Gastrocnemius medialis (tissue), 4 donors: Measurements from ENCODE around the gene DHRS3. TPM values are rescaled to one million over a fixed set of nuclear protein-coding genes. Genes with fewer than 3 reads are reported as not detected.

ENCODE experiments used
- ATAC-seq, 2 donors: fragments of 150-250 bp; one replicate each; pipeline ENCODE4 v1.9.1; 2016
- DNase-seq, 2 donors: peaks; one replicate each; pipeline ENCODE4 v3.0.0-alpha.2; 2019
- H3K27ac ChIP-seq, 4 donors: fragments of 200-600 bp; sonication (generic); 1 replicate in 1 of 4; 2 replicates in 3 of 4; pipeline ENCODE4 v1.5.1; 2016 to 2018; ENCODE audit warnings: mild to moderate bottlenecking in 2 of 4, moderate library complexity in 1 of 4
- H3K27me3 ChIP-seq, 3 donors: fragments of 200-600 bp; sonication (generic) in 2 of 3; 1 replicate in 1 of 3; 2 replicates in 2 of 3; pipeline versions ENCODE4 v1.5.1 to v1.6.0; 2016 to 2019; ENCODE audit warnings: mild to moderate bottlenecking in 1 of 3, moderate library complexity in 1 of 3
- H3K36me3 ChIP-seq, 2 donors: fragments of 200-600 bp; sonication (generic) in 1 of 2; one replicate each; pipeline ENCODE4 v1.5.1; 2017 to 2018
- H3K4me1 ChIP-seq, 2 donors: fragments of 200-600 bp; sonication (generic) in 1 of 2; one replicate each; pipeline ENCODE4 v1.5.1; 2016 to 2017; ENCODE audit warnings: mild to moderate bottlenecking in 2 of 2
- H3K4me3 ChIP-seq, 4 donors: fragments of 200-600 bp; sonication (generic) in 3 of 4; 1 replicate in 1 of 4; 2 replicates in 3 of 4; pipeline ENCODE4 v1.5.1; 2016 to 2019; ENCODE audit warnings: mild to moderate bottlenecking in 2 of 4
- H3K9me3 ChIP-seq, 3 donors: fragments of 200-600 bp; sonication (generic) in 2 of 3; 1 replicate in 1 of 3; 2 replicates in 2 of 3; pipeline ENCODE4 v1.5.1; 2016 to 2019
- POLR2A ChIP-seq, 2 donors: fragments of 450-650 bp; IDR thresholded peaks; one replicate each; pipeline ENCODE4 v1.6.1; 2017; ENCODE audit warnings: antibody characterized with exemption in 2 of 2, mild to moderate bottlenecking in 2 of 2, moderate library complexity in 2 of 2
- in situ Hi-C, 4 donors: fragments of 200-750 bp; cut with MboI; loops; one replicate each; pipeline versions ENCODE4 v1.15.0 to v1.8.0; 2017; ENCODE audit warnings: low sequenced_read_pairs in 4 of 4
- intact Hi-C: fragments of 100-400 bp; cut with DNase I; formaldehyde crosslinking; loops from one replicate; pipeline ENCODE4 v1.15.1; 2023; ENCODE audit warnings: low total_unique reads
- total RNA-seq, 4 donors: library from RNA; depleted of rRNA; stranded (reverse); fragments of >200 nt; gene quantifications; one replicate each; pipeline versions ENCODE4 v1.1.0 to v1.2.3, GENCODE V29; 2016
- TF ChIP-seq, protein P1 (sequence below), 5 experiments: fragments of 450-650 bp in 3 of 5; fragments of 200-600 bp in 2 of 5; sonication (generic) in 2 of 5; IDR thresholded peaks in 4 of 5; conservative IDR thresholded peaks in 1 of 5; 1 replicate in 4 of 5; 2 replicates in 1 of 5; pipeline ENCODE4 v1.5.1; 2016 to 2019; ENCODE audit warnings: antibody characterized with exemption in 5 of 5, mild to moderate bottlenecking in 3 of 5, moderate library complexity in 3 of 5

DHRS3 gene
- total RNA-seq, 4 donors from 2014 or later = 28.5 to 108 (median 67.0) TPM

DNA sequence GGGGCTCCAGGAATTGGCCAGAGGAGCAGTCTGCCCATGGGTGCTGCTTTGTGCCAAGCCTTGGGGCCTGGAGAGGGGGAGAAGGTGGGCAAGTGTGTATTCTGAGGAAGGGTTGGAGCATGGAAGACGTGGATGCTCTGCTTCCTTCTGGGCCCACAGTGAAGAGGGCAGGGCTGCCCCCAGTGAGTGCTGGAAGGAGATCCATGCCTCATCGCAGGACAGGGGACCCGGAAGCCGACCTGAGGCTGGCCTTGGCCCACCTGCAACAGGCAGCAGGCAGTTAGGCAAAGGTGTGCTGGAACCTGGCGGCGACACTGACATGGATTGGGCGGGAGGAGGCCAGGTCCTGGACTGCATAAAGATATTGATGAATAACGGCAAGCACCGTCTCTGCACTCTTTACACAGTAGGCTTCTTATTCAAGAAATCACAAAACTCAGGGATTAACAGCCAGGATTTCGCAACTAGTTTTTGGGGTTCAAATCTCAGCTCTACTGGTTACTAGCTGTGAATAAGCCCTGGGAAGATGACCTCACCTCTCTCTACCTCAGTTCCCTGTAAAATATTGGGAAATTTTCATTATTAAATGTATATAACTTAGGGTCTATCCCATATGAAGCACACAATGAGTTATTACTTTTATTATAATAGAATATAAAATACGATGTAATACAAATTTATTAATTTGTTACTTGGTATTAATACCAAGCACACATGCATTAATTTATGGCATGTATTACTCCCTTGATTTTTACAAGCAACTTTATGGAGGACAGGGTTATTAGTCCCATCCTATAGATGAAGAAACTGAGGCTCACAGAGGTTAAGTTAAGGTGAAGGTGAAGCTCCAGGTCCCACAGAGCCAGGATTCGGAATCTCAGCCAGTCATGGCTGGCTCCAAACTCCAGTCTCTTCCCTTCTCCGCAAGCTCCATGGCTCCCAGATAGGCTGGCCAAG is 62.3 kb downstream of the DHRS3 start:
- H3K36me3 ChIP-seq = no peaks in the 10 kb centered on the region
- DNase-seq = peak in 1 of 2 donors; percentile 18

DNA sequence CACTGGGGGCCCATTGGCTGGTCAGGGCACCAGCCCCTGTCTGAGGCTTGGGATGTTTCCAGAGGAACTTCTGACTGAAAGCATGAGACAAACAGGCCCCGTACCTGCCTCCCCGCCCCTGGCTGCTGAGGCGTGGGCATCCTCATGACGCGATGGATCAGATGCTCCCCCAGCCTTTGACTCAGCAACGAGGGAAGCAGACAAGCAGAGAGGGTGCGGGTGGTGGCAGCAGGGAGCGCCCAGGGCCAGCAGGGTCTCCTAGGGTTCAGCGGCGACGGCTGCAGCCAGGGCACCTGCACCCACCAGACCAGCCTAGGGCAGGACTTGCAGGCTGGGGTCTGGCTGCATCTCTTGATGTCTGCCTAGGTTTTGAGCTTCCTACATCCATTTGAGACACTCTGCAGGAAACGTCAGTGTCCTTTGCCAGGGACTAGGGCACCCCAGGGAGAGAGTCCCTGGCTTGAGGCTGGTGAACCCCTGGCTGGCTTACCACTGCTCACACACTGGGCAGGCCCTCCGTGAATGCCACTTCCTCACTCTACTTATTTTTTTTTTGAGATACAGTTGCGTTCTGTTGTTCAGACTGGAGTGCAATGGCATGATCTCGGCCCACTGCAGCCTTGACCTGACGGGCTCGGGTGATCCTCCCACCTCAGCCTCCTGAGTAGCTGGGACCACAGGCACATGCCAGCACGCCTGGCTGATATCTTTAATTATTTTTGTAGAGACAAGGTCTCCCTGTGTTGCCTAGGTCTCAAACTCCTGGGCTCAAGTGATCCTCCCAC is 63.3 kb downstream of the DHRS3 start:
- TF ChIP-seq POLR2A (IDR thresholded peaks at IDR 0.05) = no peak
- TF ChIP-seq, protein P1, sequence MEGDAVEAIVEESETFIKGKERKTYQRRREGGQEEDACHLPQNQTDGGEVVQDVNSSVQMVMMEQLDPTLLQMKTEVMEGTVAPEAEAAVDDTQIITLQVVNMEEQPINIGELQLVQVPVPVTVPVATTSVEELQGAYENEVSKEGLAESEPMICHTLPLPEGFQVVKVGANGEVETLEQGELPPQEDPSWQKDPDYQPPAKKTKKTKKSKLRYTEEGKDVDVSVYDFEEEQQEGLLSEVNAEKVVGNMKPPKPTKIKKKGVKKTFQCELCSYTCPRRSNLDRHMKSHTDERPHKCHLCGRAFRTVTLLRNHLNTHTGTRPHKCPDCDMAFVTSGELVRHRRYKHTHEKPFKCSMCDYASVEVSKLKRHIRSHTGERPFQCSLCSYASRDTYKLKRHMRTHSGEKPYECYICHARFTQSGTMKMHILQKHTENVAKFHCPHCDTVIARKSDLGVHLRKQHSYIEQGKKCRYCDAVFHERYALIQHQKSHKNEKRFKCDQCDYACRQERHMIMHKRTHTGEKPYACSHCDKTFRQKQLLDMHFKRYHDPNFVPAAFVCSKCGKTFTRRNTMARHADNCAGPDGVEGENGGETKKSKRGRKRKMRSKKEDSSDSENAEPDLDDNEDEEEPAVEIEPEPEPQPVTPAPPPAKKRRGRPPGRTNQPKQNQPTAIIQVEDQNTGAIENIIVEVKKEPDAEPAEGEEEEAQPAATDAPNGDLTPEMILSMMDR (IDR thresholded peaks at IDR 0.05 in 4 of 5, conservative IDR thresholded peaks at IDR 0.05 in 1 of 5) = no peak
- Histone ChIP-seq H3K4me3 (no peak overlapping the region), H3K36me3 (no peaks in the 10 kb centered on the region), H3K9me3 (no peaks in the 10 kb centered on the region), H3K27ac (peak overlapping the region; percentile 84 to 92 (median 90)), H3K27me3 (no peaks in the 10 kb centered on the region), H3K4me1 (peaks cover 35 to 51% of the 10 kb centered on the region in 2 donors)
- ATAC-seq (no peak), DNase-seq (no peak)
- intact Hi-C loops = no loop called here
- in situ Hi-C loops = no loop called here

More for the DNA sequence above, 62.3 kb downstream of the DHRS3 start:
- H3K27ac ChIP-seq = peak overlapping the region; percentile 84 to 92 (median 90)
- H3K27me3 ChIP-seq = no peaks in the 10 kb centered on the region
- peaks cover 30 to 44% of the 10 kb centered on the region in 2 donors for H3K4me1 ChIP-seq
- no peak for TF ChIP-seq POLR2A (IDR thresholded peaks at IDR 0.05)
- TF ChIP-seq, protein P1 (IDR thresholded peaks at IDR 0.05 in 4 of 5, conservative IDR thresholded peaks at IDR 0.05 in 1 of 5) = no peak
- in situ Hi-C loops (no loop called here), intact Hi-C loops (no loop called here)
- no peaks in the 10 kb centered on the region for H3K9me3 ChIP-seq
- H3K4me3 ChIP-seq = no peak overlapping the region
- ATAC-seq = peak; percentile 30 to 45

DNA sequence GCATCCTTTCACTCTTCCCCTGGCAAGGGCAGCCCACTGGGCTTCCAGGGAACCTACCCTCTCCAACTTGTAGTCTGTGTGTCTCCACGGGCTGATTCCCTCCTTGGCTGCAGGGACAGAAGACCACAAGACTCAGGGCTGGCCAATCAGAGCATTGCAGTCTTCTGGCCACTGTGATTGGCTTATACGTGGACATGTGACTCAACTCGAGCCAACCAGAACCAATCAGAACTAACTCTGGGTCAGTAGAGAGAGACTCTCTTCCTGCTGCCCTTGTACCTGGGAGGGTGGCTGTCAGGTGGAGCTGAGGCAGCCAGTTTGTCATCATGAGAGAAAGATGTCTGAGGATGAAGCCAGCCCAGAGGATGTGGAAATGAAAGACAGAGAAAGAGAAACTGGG is 64.0 kb downstream of the DHRS3 start:
- intact Hi-C loops (no loop called here), in situ Hi-C loops (no loop called here)
- Histone ChIP-seq H3K4me3 (no peak overlapping the region), H3K9me3 (no peaks in the 10 kb centered on the region), H3K36me3 (no peaks in the 10 kb centered on the region), H3K4me1 (peaks cover 43 to 53% of the 10 kb centered on the region in 2 donors), H3K27me3 (no peaks in the 10 kb centered on the region), H3K27ac (peak overlapping the region; percentile 84 to 92 (median 90))
- no peak for DNase-seq
- ATAC-seq = no peak
- TF ChIP-seq POLR2A (IDR thresholded peaks at IDR 0.05) = no peak
- TF ChIP-seq, protein P1 (IDR thresholded peaks at IDR 0.05 in 4 of 5, conservative IDR thresholded peaks at IDR 0.05 in 1 of 5) = no peak

DNA sequence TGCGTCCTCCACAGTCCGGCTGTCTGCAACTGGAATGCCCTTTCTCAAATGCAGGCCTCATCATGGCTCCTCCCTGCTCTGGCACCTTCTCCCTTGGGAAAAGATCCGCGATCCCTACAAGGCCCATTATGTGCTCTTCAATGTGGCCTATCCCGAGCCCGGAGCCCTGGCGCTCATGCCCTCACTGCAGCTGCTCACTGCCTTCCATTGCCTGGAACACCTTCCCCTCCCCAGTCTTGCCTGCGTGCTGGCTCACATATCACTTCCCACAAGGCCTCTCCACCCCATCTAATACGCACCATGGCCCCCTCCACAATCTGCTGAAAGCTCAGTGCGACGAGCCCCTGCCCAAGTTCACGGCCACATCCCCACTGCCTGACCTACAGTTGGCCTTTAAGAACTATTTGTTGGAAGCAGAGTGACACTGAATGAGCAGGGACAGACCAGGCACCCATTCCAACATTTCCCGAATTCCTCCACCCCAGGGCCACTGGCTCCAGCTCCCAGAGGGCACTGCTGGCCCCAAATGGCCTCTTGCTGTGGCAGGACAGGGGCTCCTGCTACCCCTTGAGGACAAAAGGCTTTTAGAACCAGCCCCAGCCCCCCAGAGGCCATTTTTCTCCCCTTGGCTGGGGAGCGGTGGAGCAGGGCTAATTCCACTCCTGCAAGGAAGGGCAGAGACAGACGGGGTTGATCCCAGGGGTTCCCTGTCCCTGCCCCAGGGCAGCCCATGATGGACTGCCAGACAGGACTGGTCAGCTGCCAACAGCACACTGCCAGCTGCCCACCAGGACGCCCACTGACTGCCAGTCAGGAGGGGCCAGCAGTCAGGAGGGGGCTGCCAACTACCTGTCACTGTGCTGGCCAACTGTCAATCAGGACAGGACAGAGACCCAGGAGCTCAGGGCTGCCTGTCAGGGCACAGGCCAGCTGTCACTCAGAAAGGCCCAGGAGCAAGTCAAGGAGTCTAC is 64.8 kb downstream of the DHRS3 start:
- no peak overlapping the region for H3K4me3 ChIP-seq
- H3K4me1 ChIP-seq = peaks cover 47 to 60% of the 10 kb centered on the region in 2 donors
- H3K27ac ChIP-seq = peak overlapping the region; percentile 84 to 92 (median 90)
- intact Hi-C loops = no loop called here
- peak in 1 of 2 donors; percentile 5 for ATAC-seq
- H3K9me3 ChIP-seq = no peaks in the 10 kb centered on the region
- peak in 1 of 2 donors; percentile 58 for DNase-seq
- H3K36me3 ChIP-seq = no peaks in the 10 kb centered on the region
- H3K27me3 ChIP-seq = no peaks in the 10 kb centered on the region
- in situ Hi-C loops = no loop called here
- TF ChIP-seq, protein P1 (IDR thresholded peaks at IDR 0.05 in 4 of 5, conservative IDR thresholded peaks at IDR 0.05 in 1 of 5) = no peak
- TF ChIP-seq POLR2A (IDR thresholded peaks at IDR 0.05) = no peak
